Measurements from ENCODE around the gene TRPV4.

Gene TRPV4

GRCh38 chr12:109763201-109763841, 69.9 kb downstream of the TRPV4 start:
- no peak overlapping the region for H3K27ac ChIP-seq (ENCODE audit: low read length)
- H3K9me3 ChIP-seq (ENCODE audit: control insufficient read depth, insufficient read depth, low read length): no peaks in the 10 kb centered on the region
- no peaks in the 10 kb centered on the region for H3K36me3 ChIP-seq (ENCODE audit: control insufficient read depth, insufficient read depth, low read length)
- peaks cover 4% of the 10 kb centered on the region for H3K4me1 ChIP-seq (ENCODE audit: control insufficient read depth, insufficient read depth, low read length)
- no peaks in the 10 kb centered on the region for H3K27me3 ChIP-seq (ENCODE audit: control insufficient read depth, insufficient read depth, low read length)
- no peak overlapping the region for H3K4me3 ChIP-seq (ENCODE audit: low read length)
- WGBS (ENCODE audit: insufficient coverage, insufficient read length): no CpG with 5 or more reads among the region's 3 CpGs
- DNase-seq (ENCODE audit: low read depth, low spot score): no peak

GRCh38 chr12:109762673-109763191, 70.5 kb downstream of the TRPV4 start:
- H3K4me3 ChIP-seq (ENCODE audit: low read length): no peak overlapping the region
- H3K36me3 ChIP-seq (ENCODE audit: control insufficient read depth, insufficient read depth, low read length): no peaks in the 10 kb centered on the region
- H3K9me3 ChIP-seq (ENCODE audit: control insufficient read depth, insufficient read depth, low read length): no peaks in the 10 kb centered on the region
- no peaks in the 10 kb centered on the region for H3K27me3 ChIP-seq (ENCODE audit: control insufficient read depth, insufficient read depth, low read length)
- WGBS (ENCODE audit: insufficient coverage, insufficient read length): no CpG with 5 or more reads among the region's 2 CpGs
- no peak for DNase-seq (ENCODE audit: low read depth, low spot score)
- peaks cover 6% of the 10 kb centered on the region for H3K4me1 ChIP-seq (ENCODE audit: control insufficient read depth, insufficient read depth, low read length)
- no peak overlapping the region for H3K27ac ChIP-seq (ENCODE audit: low read length)

GRCh38 chr12:109762071-109762672, 71.0 kb downstream of the TRPV4 start:
- no peak overlapping the region for H3K27ac ChIP-seq (ENCODE audit: low read length)

GRCh38 chr12:109760930-109761921, 72.0 kb downstream of the TRPV4 start:
- Histone ChIP-seq H3K27me3 (ENCODE audit: control insufficient read depth, insufficient read depth, low read length) (no peaks in the 10 kb centered on the region), H3K27ac (ENCODE audit: low read length) (no peak overlapping the region), H3K9me3 (ENCODE audit: control insufficient read depth, insufficient read depth, low read length) (no peaks in the 10 kb centered on the region), H3K4me1 (ENCODE audit: control insufficient read depth, insufficient read depth, low read length) (peaks cover 6% of the 10 kb centered on the region), H3K36me3 (ENCODE audit: control insufficient read depth, insufficient read depth, low read length) (no peaks in the 10 kb centered on the region), H3K4me3 (ENCODE audit: low read length) (no peak overlapping the region)
- WGBS (ENCODE audit: insufficient coverage, insufficient read length): no CpG with 5 or more reads among the region's 16 CpGs
- no peak for DNase-seq (ENCODE audit: low read depth, low spot score)

More at GRCh38 chr12:109762071-109762672, 71.0 kb downstream of the TRPV4 start:
- Histone ChIP-seq H3K4me1 (ENCODE audit: control insufficient read depth, insufficient read depth, low read length) (peaks cover 6% of the 10 kb centered on the region), H3K4me3 (ENCODE audit: low read length) (no peak overlapping the region), H3K27me3 (ENCODE audit: control insufficient read depth, insufficient read depth, low read length) (no peaks in the 10 kb centered on the region), H3K36me3 (ENCODE audit: control insufficient read depth, insufficient read depth, low read length) (no peaks in the 10 kb centered on the region), H3K9me3 (ENCODE audit: control insufficient read depth, insufficient read depth, low read length) (no peaks in the 10 kb centered on the region)
- WGBS (ENCODE audit: insufficient coverage, insufficient read length): no CpG with 5 or more reads among the region's 12 CpGs
- DNase-seq (ENCODE audit: low read depth, low spot score): no peak

GRCh38 chr12:109760031-109760929, 72.9 kb downstream of the TRPV4 start:
- no peak for DNase-seq (ENCODE audit: low read depth, low spot score)
- no CpG with 5 or more reads among the region's 18 CpGs for WGBS (ENCODE audit: insufficient coverage, insufficient read length)
- no peak overlapping the region for H3K4me3 ChIP-seq (ENCODE audit: low read length)
- H3K27me3 ChIP-seq (ENCODE audit: control insufficient read depth, insufficient read depth, low read length): no peaks in the 10 kb centered on the region
- H3K36me3 ChIP-seq (ENCODE audit: control insufficient read depth, insufficient read depth, low read length): no peaks in the 10 kb centered on the region
- H3K4me1 ChIP-seq (ENCODE audit: control insufficient read depth, insufficient read depth, low read length): peaks cover 6% of the 10 kb centered on the region
- H3K9me3 ChIP-seq (ENCODE audit: control insufficient read depth, insufficient read depth, low read length): no peaks in the 10 kb centered on the region
- no peak overlapping the region for H3K27ac ChIP-seq (ENCODE audit: low read length)

GRCh38 chr12:109759595-109759994, 73.6 kb downstream of the TRPV4 start:
- no peak overlapping the region for H3K27ac ChIP-seq (ENCODE audit: low read length)
- H3K27me3 ChIP-seq (ENCODE audit: control insufficient read depth, insufficient read depth, low read length): no peaks in the 10 kb centered on the region
- no peaks in the 10 kb centered on the region for H3K36me3 ChIP-seq (ENCODE audit: control insufficient read depth, insufficient read depth, low read length)
- H3K9me3 ChIP-seq (ENCODE audit: control insufficient read depth, insufficient read depth, low read length): no peaks in the 10 kb centered on the region
- no CpG with 5 or more reads among the region's 13 CpGs for WGBS (ENCODE audit: insufficient coverage, insufficient read length)
- DNase-seq (ENCODE audit: low read depth, low spot score): no peak
- H3K4me1 ChIP-seq (ENCODE audit: control insufficient read depth, insufficient read depth, low read length): peaks cover 6% of the 10 kb centered on the region
- no peak overlapping the region for H3K4me3 ChIP-seq (ENCODE audit: low read length)

- Histone ChIP-seq H3K4me1 (ENCODE audit: control insufficient read depth, insufficient read depth, low read length) (peaks cover 6% of the 10 kb centered on the region), H3K27ac (ENCODE audit: low read length) (no peak overlapping the region), H3K9me3 (ENCODE audit: control insufficient read depth, insufficient read depth, low read length) (no peaks in the 10 kb centered on the region), H3K27me3 (ENCODE audit: control insufficient read depth, insufficient read depth, low read length) (no peaks in the 10 kb centered on the region), H3K36me3 (ENCODE audit: control insufficient read depth, insufficient read depth, low read length) (no peaks in the 10 kb centered on the region), H3K4me3 (ENCODE audit: low read length) (no peak overlapping the region)
- no CpG with 5 or more reads among the region's 15 CpGs for whole genome bisulfite sequencing (ENCODE audit: insufficient coverage, insufficient read length)
- DNase-seq (ENCODE audit: low read depth, low spot score): no peak
Measured at GRCh38 chr12:109758426-109759420, 74.5 kb downstream of the TRPV4 start.

GRCh38 chr12:109757671-109758265, 75.4 kb downstream of the TRPV4 start:
- peaks cover 6% of the 10 kb centered on the region for H3K4me1 ChIP-seq (ENCODE audit: control insufficient read depth, insufficient read depth, low read length)
- no peaks in the 10 kb centered on the region for H3K9me3 ChIP-seq (ENCODE audit: control insufficient read depth, insufficient read depth, low read length)
- no peaks in the 10 kb centered on the region for H3K36me3 ChIP-seq (ENCODE audit: control insufficient read depth, insufficient read depth, low read length)
- no peak overlapping the region for H3K27ac ChIP-seq (ENCODE audit: low read length)
- H3K4me3 ChIP-seq (ENCODE audit: low read length): no peak overlapping the region
- WGBS (ENCODE audit: insufficient coverage, insufficient read length): no CpG with 5 or more reads among the region's 11 CpGs
- no peaks in the 10 kb centered on the region for H3K27me3 ChIP-seq (ENCODE audit: control insufficient read depth, insufficient read depth, low read length)
- DNase-seq (ENCODE audit: low read depth, low spot score): no peak

GRCh38 chr12:109756457-109756856, 76.7 kb downstream of the TRPV4 start:
- Histone ChIP-seq H3K27me3 (ENCODE audit: control insufficient read depth, insufficient read depth, low read length) (no peaks in the 10 kb centered on the region), H3K4me1 (ENCODE audit: control insufficient read depth, insufficient read depth, low read length) (peaks cover 6% of the 10 kb centered on the region), H3K36me3 (ENCODE audit: control insufficient read depth, insufficient read depth, low read length) (no peaks in the 10 kb centered on the region), H3K9me3 (ENCODE audit: control insufficient read depth, insufficient read depth, low read length) (no peaks in the 10 kb centered on the region), H3K4me3 (ENCODE audit: low read length) (no peak overlapping the region), H3K27ac (ENCODE audit: low read length) (no peak overlapping the region)
- no peak for DNase-seq (ENCODE audit: low read depth, low spot score)
- WGBS (ENCODE audit: insufficient coverage, insufficient read length): no CpG with 5 or more reads among the region's 1 CpG
